HG03439 (cell line): ENCODE data around the gene TNRC6B.
"Not testable (repeated sequence)": the region's sequence is repeated elsewhere in the genome, so short reads cannot be mapped to it uniquely, and the experiment has no call there.

Experiments used
- ATAC-seq: cut with Tn5 transposase; IDR thresholded peaks from one replicate; pipeline ENCODE4 v1.9.1; 2021; ENCODE audit warnings: mild to moderate bottlenecking, moderate library complexity; ENCODE audit not compliant: unreplicated experiment

Gene TNRC6B

GRCh38 chr22:40346185-40347118 is 168.7 kb downstream of the TNRC6B start, which contains the start of gene ADSL:
TSS of gene ADSL (plus strand) at chr22:40346500. CDS start at chr22:40346559, 59 bp downstream.
- peak; percentile 86 for ATAC-seq

GRCh38 chr22:40347300-40347699 is 169.6 kb downstream of the TNRC6B start:
- no peak for ATAC-seq

DNA sequence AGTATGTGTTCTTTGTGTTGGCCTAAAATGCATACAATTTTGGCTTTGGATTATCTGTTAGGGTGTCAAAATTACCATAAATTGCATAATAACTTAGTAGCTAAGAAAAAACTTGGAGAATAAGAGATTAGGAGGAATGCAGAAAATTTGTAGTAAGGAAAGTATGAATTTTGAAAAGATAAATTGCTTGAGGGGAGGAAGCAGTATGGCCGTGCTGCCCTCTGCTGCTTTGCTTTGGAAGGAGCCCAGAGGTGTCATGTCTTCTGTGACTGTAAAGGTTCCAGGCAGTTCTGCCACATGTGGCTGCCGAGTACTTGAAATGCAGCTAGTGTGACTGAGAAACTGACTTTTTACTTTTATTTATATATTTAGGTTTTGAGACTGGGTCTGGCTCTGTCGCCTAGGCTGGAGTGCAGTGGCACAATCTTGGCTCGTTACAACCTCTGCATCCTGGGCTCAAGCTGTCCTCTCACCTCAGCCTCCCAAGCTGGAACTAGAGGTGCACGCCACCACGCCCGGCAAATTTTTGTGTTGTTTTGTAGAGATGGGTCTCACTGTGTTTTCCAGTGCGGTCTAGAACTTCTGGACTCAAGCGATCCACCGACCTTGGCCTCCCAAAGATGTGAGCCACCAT is 170.4 kb downstream of the TNRC6B start:
- ATAC-seq: no peak

DNA sequence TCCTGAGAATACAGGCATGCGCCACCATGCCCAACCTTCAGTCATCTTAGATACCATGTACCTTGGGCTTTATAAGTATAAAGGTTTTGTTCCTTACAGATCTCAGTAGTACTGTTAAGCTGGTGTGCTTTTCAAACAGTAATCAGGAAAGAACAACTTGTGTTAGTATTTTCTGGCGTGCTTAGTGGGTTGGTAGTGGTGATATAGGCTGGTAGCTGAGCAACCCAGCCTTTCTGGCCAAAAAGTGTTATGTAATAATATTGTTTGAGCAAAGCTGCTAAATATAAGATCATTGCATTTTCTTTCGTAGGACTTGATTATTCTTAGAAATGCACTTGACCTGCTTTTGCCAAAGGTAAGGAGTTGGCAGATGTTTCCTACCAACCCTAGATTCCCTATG is 175.0 kb downstream of the TNRC6B start:
- no peak for ATAC-seq

DNA sequence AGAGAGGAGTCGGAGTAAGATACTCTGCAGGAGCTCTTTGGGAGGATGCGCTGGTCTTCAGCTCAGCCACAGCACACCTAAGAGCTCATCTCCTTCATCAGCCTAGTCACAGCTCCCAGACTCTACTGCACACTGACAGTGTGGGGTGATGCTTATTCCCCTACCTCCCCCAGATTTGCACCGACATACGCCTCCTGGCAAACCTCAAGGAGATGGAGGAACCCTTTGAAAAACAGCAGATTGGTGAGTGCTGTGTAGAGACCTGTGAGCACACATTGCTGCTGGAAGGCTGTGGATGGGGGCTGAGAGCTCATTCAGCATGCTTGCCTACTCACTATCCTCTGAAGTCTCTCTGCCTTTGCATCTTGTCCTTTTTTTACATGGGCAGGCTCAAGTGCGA is 183.4 kb downstream of the TNRC6B start:
- no peak for ATAC-seq

DNA sequence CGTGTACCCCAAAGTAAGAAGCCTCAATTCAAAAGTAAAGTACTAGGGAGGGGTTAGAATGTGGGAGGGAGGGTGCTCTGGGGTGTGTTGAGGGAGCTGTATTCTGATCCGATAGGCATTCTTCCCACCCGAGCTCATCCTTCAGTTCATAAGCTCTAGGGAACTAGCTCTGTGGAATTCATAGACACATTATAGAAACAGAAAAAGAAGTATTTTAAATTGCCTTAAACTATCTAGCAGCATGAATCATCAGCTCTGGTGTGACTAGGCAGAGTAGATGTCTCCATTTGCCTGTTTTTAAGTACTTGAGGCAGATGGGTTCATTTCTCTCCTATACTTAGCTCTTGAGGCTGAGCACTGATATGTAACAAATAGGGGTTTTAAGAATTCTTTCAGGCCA is 185.3 kb downstream of the TNRC6B start:
- no peak for ATAC-seq

GRCh38 chr22:40364431-40364830 is 186.7 kb downstream of the TNRC6B start:
- ATAC-seq: no peak

DNA sequence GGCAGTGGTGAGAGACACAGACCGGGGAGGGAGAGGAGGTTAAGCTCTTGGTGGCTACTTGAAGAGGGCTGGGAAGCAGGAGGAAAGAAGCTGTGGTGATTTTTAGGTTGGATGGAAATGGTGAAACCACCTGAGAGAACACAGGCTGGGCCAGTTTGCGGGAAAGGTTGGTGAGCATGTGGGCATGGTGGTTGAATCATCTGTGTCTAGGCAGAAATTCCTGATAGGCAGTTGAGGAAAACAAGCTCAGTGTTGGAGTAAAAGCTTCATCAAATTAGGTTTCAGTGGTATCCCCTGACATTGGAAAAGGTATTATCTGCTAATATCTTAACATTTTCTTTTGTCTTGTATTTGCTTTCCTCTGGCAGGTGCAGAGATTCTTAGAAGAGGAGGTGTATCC is 188.3 kb downstream of the TNRC6B start:
- no peak for ATAC-seq

- no peak for ATAC-seq
Observed at GRCh38 chr22:40367342-40367741, 189.6 kb downstream of the TNRC6B start.

- no peak for ATAC-seq
Observed at GRCh38 chr22:40368016-40368415, 190.3 kb downstream of the TNRC6B start.

- ATAC-seq: no peak
Observed at GRCh38 chr22:40368836-40369235, 191.1 kb downstream of the TNRC6B start.

DNA sequence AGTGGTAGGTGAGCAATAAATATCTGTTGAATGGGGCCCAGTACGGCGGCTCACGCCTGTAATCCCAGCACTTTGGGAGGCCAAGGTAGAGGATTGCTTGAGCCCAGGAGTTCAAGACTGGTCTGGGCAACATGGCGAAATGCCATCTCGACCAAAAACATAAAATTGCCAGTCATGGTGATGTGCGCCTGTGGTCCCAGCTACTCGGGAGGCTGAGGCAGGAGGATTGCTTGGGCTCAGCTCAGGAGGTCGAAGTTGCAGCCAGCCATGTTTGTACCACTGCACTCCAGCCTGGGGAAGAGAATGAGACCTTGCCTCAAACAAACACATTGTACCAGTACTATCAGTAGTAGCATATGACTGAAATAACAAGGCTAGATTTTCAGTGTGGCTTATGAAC is 196.8 kb downstream of the TNRC6B start:
- no peak for ATAC-seq

DNA sequence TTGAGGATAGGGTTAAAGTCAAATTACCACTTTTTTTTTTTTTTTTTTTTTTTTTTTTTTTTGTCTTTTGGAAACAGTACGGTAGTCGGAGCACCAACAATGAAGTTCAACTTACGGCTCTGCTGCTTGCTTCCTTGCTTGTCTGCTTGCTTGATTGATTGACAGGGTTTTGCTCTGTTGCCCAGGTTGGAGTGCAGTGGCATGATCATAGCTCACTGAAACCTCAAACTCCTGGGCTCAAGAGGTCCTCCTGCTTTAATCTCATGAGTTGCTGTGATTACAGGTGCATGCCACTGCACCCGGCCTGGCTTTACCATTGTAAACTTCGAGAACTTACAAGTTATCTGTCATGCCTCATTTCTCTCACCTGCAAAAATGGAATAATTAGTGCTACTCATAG is 198.4 kb downstream of the TNRC6B start:
- ATAC-seq: no peak

DNA sequence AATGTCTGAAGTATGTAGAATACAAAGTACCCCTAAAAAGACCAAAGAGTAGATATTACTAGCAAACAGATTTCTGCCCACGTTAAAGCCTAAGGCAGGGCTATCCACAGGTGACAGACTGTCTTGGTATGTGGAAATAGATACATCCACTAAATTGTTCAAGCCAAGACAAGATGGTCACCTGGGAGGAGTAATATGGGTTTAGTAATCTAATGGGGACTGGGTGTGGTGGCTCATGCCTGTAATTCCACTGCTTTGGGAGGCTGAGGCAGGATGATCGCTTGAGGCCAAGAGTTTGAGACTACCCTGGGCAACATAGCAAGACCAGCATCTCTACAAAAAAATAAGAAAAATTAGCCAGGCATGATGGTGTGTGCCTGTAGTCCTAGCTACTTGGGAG is 200.2 kb downstream of the TNRC6B start:
- no peak for ATAC-seq

DNA sequence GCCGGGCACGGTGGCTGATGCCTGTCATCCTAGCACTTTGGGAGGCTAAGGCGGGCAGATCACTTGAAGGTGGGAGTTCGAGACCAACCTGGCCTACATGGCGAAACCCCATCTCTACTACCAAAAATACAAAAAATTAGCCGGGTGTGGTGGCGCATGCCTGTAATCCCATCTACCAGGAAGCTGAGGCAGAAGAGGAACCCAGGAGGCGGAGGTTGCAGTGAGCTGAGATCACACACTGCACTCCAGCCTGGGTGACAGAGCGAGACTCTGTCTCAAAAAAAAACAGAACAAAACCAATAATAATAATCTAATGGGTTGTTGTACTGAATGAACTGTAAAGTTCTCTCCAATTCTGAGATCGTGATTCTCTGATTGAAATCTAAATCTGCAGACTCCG is 200.7 kb downstream of the TNRC6B start:
- ATAC-seq: not testable (repeated sequence)

GRCh38 chr22:40381461-40381860 is 203.7 kb downstream of the TNRC6B start:
- no peak for ATAC-seq

- ATAC-seq: no peak
Observed at GRCh38 chr22:40383905-40384304, 206.2 kb downstream of the TNRC6B start.

DNA sequence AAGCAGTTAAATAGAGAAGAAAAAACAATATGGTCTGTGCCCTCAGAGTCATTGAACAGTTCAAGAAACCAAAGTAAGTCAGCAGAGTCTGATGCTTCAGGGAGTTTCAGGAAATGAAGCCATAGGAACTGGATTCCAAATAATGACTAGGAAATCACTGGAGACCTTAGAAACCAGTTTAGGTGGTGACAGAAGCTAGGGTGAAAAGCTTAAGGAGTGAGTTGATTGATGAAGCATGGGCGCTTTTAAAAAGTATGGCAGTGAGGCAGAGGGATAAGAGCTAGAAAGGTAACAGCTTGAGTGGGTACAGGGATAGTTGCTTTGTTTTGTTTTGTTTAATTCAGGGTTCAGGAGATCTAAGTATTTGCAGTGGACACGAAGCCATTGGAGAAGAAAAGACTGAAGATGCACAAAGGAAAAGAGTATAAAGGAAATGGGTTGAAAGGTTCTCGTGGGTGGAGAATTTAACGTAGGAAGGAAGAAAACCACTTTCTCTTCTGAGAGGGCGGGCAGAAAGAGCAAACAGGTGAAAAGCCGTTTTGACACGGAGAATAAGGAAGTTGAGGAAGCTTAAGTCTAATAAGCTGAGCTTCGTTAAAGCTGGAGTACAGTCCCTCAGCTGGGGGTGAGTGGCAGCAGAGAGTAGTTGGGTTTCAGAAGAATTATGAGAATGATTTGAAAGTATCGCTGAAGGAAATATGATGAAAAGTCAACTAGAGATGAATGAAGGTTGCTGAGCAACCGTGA is 207.5 kb downstream of the TNRC6B start:
- no peak for ATAC-seq
